GM12878 (cell line): ENCODE data around the gene GABRR3. TPM values are rescaled to one million over a fixed set of nuclear protein-coding genes. Genes with fewer than 3 reads are reported as not detected.

Experiments
- ATAC-seq: fragments of 200-7000 bp; cut with Tn5 transposase; 3 replicates; pipeline ENCODE4 v1.9.1; 2020; ENCODE audit warnings: mild to moderate bottlenecking, moderate library complexity
- BruUV-seq: library from RNA; stranded (reverse); fragments of 400-500 nt; replicated peaks from 2 replicates; lab custom pipeline; 2021; lab: Mats Ljungman, UMichigan
- CTCF ChIA-PET: fragments of 300-600 bp; sonication (Branson Sonifier 250); formaldehyde crosslinking; extraction: SDS; loops from one replicate; lab custom pipeline; 2021; ENCODE audit warnings: inconsistent platforms; lab: Yijun Ruan, JAX
- POLR2A ChIA-PET: fragments of 350-600 bp; formaldehyde crosslinking; extraction: SDS; loops from one replicate; lab custom pipeline; 2021; ENCODE audit warnings: inconsistent platforms; lab: Charles Lee
- RAD21 ChIA-PET: fragments of 300-600 bp; sonication (Branson Sonifier 250); formaldehyde crosslinking; loops from one replicate; lab custom pipeline; 2023; ENCODE audit warnings: antibody characterized with exemption; ENCODE audit not compliant: unreplicated experiment; lab: Charles Lee
- SMC1A ChIA-PET: fragments of 300-600 bp; sonication (Branson Sonifier 250); formaldehyde crosslinking; loops from one replicate; lab custom pipeline; 2023; ENCODE audit not compliant: unreplicated experiment, uncharacterized antibody; lab: Charles Lee
- DNase-seq: peaks from one replicate; pipeline ENCODE4 v3.0.0-alpha.2; 2011; ENCODE audit warnings: low read depth, low spot score
- FAIRE-seq: peaks from 3 replicates; lab custom pipeline; 2011; peaks lifted over from hg19 to GRCh38; lab: Jason Lieb, UNC
- H2AFZ ChIP-seq: 2 replicates; pipeline ENCODE4 v1.6.0; 2011; ENCODE audit warnings: low read depth, low read length, control low read depth; ENCODE audit not compliant: control insufficient read depth
- H3K27ac ChIP-seq: 2 replicates; pipeline ENCODE4 v1.5.1; 2011; ENCODE audit warnings: control low read depth; ENCODE audit not compliant: control insufficient read depth, insufficient read depth
- H3K27me3 ChIP-seq, 2 experiments: replicated peaks in 1 of 2; 2 replicates each; pipeline versions ENCODE4 v1.6.0 to v1.6.1; 2011; ENCODE audit warnings: low read length in 1 of 2; ENCODE audit not compliant: control insufficient read depth in 2 of 2, insufficient read depth in 2 of 2
- H3K36me3 ChIP-seq, 2 experiments: 2 replicates each; pipeline ENCODE4 v1.5.1; 2011; ENCODE audit warnings: low read length in 1 of 2; ENCODE audit not compliant: control insufficient read depth in 2 of 2, insufficient read depth in 2 of 2
- H3K4me1 ChIP-seq: 2 replicates; pipeline ENCODE4 v1.6.1; 2011; ENCODE audit warnings: mild to moderate bottlenecking, low read length, moderate library complexity, mixed read lengths; ENCODE audit not compliant: control insufficient read depth, insufficient read depth
- H3K4me2 ChIP-seq: 2 replicates; pipeline ENCODE4 v1.6.0; 2011; ENCODE audit warnings: control low read depth; ENCODE audit not compliant: control insufficient read depth, insufficient read depth
- H3K4me3 ChIP-seq: fragments of 200-600 bp; sonication (generic); 2 replicates; pipeline ENCODE4 v1.5.1; 2016
- H3K79me2 ChIP-seq: 2 replicates; pipeline ENCODE4 v1.6.0; 2011; ENCODE audit warnings: low read length; ENCODE audit not compliant: control insufficient read depth, insufficient read depth
- H3K9ac ChIP-seq: 2 replicates; pipeline ENCODE4 v1.8.0; 2011; ENCODE audit warnings: low read length, control low read depth, mixed read lengths; ENCODE audit not compliant: control insufficient read depth, insufficient read depth
- H3K9me3 ChIP-seq: replicated peaks from 3 replicates; pipeline ENCODE4 v1.5.1; 2011; ENCODE audit warnings: mild to moderate bottlenecking, low read length; ENCODE audit not compliant: control insufficient read depth, insufficient read depth
- H4K20me1 ChIP-seq: 2 replicates; pipeline ENCODE4 v1.6.0; 2011; ENCODE audit not compliant: control insufficient read depth, insufficient read depth
- EED ChIP-seq: sonication (generic); IDR thresholded peaks from 2 replicates; pipeline ENCODE4 v1.6.1; 2016; ENCODE audit warnings: antibody characterized with exemption, low read depth
- GABPA ChIP-seq: IDR thresholded peaks from 2 replicates; pipeline ENCODE4 v1.6.1; 2014; ENCODE audit warnings: antibody characterized with exemption, low read depth, mild to moderate bottlenecking, inconsistent platforms
- IKZF2 ChIP-seq, 2 experiments: fragments of 450-650 bp; IDR thresholded peaks; 2 replicates each; pipeline ENCODE4 v1.6.1; 2017; ENCODE audit warnings: mild to moderate bottlenecking in 2 of 2, moderate library complexity in 2 of 2
- LARP7 ChIP-seq: fragments of 450-650 bp; IDR thresholded peaks from 2 replicates; pipeline ENCODE4 v1.6.1; 2017; ENCODE audit warnings: mild to moderate bottlenecking
- MYC ChIP-seq: IDR thresholded peaks from 2 replicates; pipeline ENCODE4 v1.6.1; 2011; ENCODE audit warnings: mild to moderate bottlenecking, low read length, moderate library complexity, inconsistent platforms; ENCODE audit not compliant: insufficient read depth, insufficient replicate concordance, insufficient read length, severe bottlenecking
- RBBP5 ChIP-seq: fragments of 200-600 bp; sonication (generic); conservative IDR thresholded peaks from 2 replicates; pipeline ENCODE4 v1.6.1; 2016
- ZNF592 ChIP-seq: fragments of 450-650 bp; IDR thresholded peaks from 2 replicates; pipeline ENCODE4 v1.6.1; 2017; ENCODE audit warnings: mild to moderate bottlenecking, moderate library complexity
- WGBS: methylation state at CpG from one replicate; pipeline ENCODE4 v1.1.6; 2016; ENCODE audit warnings: low lambda C conversion rate; ENCODE audit not compliant: insufficient replicate concordance, insufficient coverage; ENCODE audit errors: missing lambda C conversion rate; 5-methylcytosine and 5-hydroxymethylcytosine counted together
- in situ Hi-C: fragments of 300-500 bp; cut with MboI; formaldehyde crosslinking; loops from 9 replicates; pipeline ENCODE4 v1.14.3; 2018; ENCODE audit warnings: mixed read lengths
- intact Hi-C: fragments of 100-400 bp; cut with micrococcal nuclease; formaldehyde crosslinking; loops from one replicate; pipeline ENCODE4 v1.14.2; 2022; ENCODE audit not compliant: unreplicated experiment
- polyA plus RNA-seq, 11 experiments: library from polyadenylated mRNA; depleted of rRNA in 4 of 11; unstranded in 6 of 11; stranded (reverse) in 5 of 11; fragments of >200 nt; fragmentation: Nextera tagmentation in 4 of 11; fragmentation: Illumina TruSeq in 1 of 11; extraction: Ambion mirVana in 4 of 11; extraction: Trizol in 1 of 11; gene quantifications; 1 replicate in 1 of 11; 2 replicates in 10 of 11; pipeline versions ENCODE4 v1.2.1 to v1.2.3, GENCODE V29; 2011 to 2016; ENCODE audit warnings: inconsistent platforms in 2 of 11, missing spikeins in 2 of 11, low read depth in 1 of 11
- total RNA-seq, 4 experiments: library from RNA; depleted of rRNA in 3 of 4; stranded (reverse); fragments of >200 nt in 3 of 4; fragmentation: Illumina TruSeq in 1 of 4; extraction: Trizol in 1 of 4; gene quantifications; 2 replicates each; pipeline versions ENCODE4 v1.2.1 to v1.2.3, GENCODE V29; 2013 to 2021

GABRR3 gene
- total and polyA plus RNA-seq, 10 of the 15 experiments (the other 5 are each of a cell fraction or from before 2014, with no cell fraction given): not detected

GRCh38 chr3:97958396-97958795 lies 76.7 kb downstream of the GABRR3 start (continued):
- no peak for TF ChIP-seq ZNF592

GRCh38 chr3:97957617-97958311 lies 77.4 kb downstream of the GABRR3 start:
- Histone ChIP-seq H3K4me1 (peaks cover 8% of the 10 kb centered on the region), H3K4me2 (no peak overlapping the region), H3K9me3 (no peaks in the 10 kb centered on the region), H3K36me3 (peaks cover 10 to 36% of the 10 kb centered on the region in 2 experiments), H3K4me3 (no peak overlapping the region), H3K27ac (no peak overlapping the region), H3K9ac (no peak overlapping the region), H4K20me1 (no peaks in the 10 kb centered on the region; the same call in 1 of the 2 replicates), H3K27me3 (no peaks in the 10 kb centered on the region)
- ATAC-seq: no peak
- no TSS peak for BruUV-seq
- in situ Hi-C loops (no loop called here), intact Hi-C loops (no loop called here)
- SMC1A ChIA-PET: no interaction called here
- POLR2A ChIA-PET: no interaction called here
- CTCF ChIA-PET: no interaction called here
- FAIRE-seq: no peak
- TF ChIP-seq EED (no peak), IKZF2 (IDR thresholded peaks at IDR 0.05) (no peak), MYC (no peak), RBBP5 (no peak), LARP7 (no peak), GABPA (no peak)
- TF ChIP-seq, all 136 proteins: peak for 0
- 99% methylated on average over 8 of the region's 8 CpGs for WGBS
- RAD21 ChIA-PET: no interaction called here
- peaks cover 8% of the 10 kb centered on the region for H3K79me2 ChIP-seq
- DNase-seq: no peak
- no peak overlapping the region for H2AFZ ChIP-seq
